Renal cortical epithelial cell (primary cell): ENCODE results near the gene UTP11. TPM values are rescaled to one million over a fixed set of nuclear protein-coding genes. Genes with fewer than 3 reads are reported as not detected.
A peak's percentile ranks its signal among the peaks of the same experiment; 100 is the strongest.

Experiments
- DNase-seq: peaks from one replicate; pipeline ENCODE4 v3.0.0-alpha.2; 2011; ENCODE audit warnings: low read depth
- total RNA-seq: library from RNA; depleted of rRNA; stranded (reverse); fragments of >200 nt; gene quantifications from 2 replicates; pipeline ENCODE4 v1.2.3, GENCODE V29; 2014

The UTP11 gene
- total RNA-seq, 1 donor from 2014 or later, result 34.8 TPM

- no peak for DNase-seq
These were observed 33.9 kb downstream of the UTP11 start, which contains the start of gene POU3F1 for GRCh38 chr1:38046333-38046883. POU3F1 (minus strand) TSS chr1:38046793; CDS start chr1:38046743, 50 bp downstream.

DNA sequence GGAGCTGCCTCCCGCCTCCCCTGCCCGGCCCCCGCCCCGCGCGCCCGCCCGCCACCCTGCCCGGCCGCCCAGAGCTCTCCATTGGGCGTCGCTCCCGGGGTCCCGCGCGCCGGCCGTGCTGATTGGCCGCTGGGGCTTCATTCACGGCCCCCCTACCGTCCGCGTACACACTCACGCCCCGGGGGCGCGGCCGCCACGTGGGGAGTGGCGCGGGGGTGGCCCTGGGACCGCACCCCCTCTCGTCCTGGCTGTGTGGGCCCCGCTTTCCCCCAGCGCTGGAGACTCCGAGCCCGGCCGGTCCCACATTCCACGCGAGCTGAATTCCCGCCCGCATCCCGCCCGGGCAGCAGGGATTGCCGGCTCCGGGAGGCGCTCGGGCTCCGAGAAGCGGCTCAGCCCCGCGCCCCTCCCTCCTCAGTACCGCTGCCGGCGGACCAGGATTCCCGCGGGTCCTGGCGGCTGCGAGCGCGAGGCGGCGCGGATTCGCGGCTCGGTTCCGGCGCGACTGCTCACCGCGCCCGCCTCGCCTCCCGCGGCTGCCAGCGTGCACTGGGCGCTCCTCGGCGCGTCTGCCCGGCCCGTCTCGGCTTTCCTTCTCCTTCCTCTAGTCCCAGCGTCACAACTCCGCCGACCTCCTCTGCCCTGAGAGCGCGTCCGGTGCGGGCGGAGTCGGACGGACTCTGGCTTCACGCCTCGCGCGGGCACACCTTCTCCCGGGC lies 34.5 kb downstream of the UTP11 start:
- DNase-seq, result no peak

- no peak for DNase-seq
These were observed 35.1 kb downstream of the UTP11 start for GRCh38 chr1:38047603-38048141.

- no peak for DNase-seq
These were observed 38.0 kb downstream of the UTP11 start for GRCh38 chr1:38050397-38051078.

DNA sequence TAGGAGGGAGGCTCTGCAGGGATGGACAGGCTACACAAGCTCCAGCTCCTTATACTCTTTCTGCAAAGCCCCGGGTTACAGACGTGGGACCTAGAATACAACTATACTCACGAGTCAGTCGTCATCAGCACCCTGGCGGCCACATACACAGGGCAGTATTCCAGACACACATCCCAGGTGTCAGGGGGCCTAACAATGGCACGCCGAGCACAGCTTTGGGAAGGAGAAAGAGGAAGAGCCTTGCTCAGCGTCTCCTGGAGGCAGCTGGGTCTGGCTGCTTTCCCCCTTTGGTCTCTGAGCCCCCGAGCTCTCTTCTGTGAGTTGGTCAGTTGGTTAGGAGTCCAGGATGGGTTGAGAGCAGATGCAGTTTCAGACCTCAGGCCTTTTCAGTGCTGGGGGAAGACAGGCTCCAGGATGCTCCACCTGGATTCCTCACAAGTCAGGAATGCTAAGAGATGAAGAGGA lies 38.6 kb downstream of the UTP11 start:
- no peak for DNase-seq

DNA sequence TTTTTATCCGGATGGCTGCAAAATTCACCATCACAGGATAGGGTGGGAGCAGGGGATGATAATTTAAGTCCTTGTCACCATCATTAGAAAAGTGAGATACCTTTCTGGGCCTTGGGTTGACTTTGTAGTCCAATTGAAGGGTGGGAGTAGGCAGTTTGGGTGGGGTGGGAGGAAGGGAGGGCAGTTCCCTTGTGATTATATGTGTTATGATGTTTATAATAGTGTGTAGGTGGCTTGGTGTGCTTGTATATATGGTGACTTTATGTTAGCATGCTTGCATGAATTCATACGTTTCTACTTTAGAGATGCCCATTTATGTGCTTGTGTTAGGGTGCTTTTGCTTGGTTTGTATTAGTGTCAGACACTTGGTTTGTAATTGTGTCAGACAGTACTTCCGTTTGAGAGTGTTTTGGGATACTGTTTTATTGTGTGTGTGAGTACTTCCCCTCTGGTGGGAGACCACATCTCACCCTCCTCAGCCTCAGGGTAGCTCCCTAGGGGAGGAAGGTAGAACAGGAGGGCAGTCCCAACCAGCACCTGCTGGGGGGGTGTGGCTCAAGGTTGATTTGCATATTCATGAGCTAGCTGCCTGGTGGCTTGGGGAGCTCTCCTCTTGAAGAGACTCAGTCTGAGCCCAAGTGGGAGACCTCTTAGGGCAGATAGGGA lies 40.3 kb downstream of the UTP11 start:
- no peak for DNase-seq

- DNase-seq, result no peak
These were observed 41.0 kb downstream of the UTP11 start for GRCh38 chr1:38053416-38054091.

DNA sequence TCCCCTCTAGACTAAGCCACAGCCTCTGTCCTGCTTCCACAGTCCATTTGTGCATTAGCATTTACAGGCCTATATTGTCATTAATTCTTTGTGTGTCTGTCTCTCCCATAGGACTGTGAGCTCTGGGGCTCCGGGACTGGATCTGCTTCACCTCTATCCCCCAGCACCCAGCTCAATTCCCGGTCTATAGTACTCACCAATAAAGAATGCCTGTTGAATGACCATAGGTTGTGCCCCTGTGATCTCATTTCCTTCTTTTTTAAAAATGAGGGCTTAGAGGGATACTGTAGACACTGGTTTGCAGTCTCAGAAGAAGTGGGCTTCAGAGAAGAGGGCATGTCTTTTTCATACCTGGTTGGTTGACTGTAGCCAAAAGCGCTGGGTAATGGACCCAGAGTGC lies 42.9 kb downstream of the UTP11 start:
- DNase-seq, result no peak

DNA sequence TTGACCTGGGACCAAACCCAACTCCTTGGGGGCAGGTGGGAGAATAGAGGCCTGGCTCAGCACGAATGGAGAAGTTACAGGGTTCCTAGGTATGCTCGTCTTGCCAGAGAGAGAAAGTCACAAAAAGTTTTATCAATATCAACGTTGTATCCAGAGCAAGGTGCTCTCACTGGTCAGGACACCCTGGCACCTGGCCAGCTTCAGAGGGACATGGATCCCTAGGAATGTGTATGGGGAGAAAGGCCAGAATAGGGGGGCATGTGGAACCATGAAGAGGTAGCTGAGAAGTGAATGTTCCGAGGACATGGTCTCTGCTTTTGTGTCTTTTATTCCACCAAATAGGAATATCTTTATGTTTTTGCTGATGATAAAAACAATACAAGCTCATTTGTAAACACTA lies 43.4 kb downstream of the UTP11 start:
- DNase-seq, result no peak

- no peak for DNase-seq
These were observed 47.2 kb downstream of the UTP11 start for GRCh38 chr1:38059635-38060250.

- DNase-seq, result no peak
These were observed 48.0 kb downstream of the UTP11 start for GRCh38 chr1:38060498-38060897.

DNA sequence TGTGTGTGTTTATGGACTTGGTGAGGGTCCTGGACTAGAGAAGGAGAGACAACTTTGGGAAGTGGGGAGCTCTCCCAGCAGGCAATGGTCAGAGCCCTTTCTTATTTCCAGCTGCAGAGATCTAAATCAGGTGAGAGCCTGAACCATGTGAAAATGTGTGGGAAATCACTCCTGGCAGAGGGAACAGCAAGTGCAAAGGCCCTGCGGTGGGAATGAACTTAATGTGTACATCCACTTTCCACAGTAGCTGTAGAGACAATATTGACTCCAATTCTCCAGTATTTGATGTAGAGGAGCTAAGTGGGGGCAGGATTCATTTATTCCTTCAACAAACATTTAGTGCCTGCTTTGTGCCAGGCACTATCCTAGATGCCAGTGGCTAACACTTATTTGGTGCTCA lies 48.8 kb downstream of the UTP11 start:
- DNase-seq, result no peak

- DNase-seq, result no peak
These were observed 49.4 kb downstream of the UTP11 start for GRCh38 chr1:38061883-38062328.

- DNase-seq, result no peak
These were observed 50.1 kb downstream of the UTP11 start for GRCh38 chr1:38062361-38063288.

DNA sequence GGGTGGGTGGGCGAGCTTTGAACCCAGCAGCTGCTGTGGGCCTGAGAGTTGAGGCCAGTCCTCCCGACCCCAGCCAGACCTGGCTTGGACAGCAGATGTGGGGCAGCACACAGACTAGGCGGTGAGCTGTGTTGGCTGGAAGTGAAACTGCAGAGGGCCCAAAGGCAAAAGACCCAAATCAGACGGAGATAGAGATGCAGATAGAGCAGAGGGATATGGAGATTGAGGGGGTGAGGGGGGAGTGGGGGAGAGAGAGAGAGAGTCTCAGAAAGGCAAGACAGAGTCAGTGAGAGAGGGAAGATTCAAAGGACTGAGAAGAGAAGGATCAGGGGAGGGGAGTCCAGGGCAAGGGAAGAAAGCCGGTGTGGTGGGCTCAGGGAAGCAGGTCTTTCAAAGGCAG lies 51.1 kb downstream of the UTP11 start:
- no peak for DNase-seq

DNA sequence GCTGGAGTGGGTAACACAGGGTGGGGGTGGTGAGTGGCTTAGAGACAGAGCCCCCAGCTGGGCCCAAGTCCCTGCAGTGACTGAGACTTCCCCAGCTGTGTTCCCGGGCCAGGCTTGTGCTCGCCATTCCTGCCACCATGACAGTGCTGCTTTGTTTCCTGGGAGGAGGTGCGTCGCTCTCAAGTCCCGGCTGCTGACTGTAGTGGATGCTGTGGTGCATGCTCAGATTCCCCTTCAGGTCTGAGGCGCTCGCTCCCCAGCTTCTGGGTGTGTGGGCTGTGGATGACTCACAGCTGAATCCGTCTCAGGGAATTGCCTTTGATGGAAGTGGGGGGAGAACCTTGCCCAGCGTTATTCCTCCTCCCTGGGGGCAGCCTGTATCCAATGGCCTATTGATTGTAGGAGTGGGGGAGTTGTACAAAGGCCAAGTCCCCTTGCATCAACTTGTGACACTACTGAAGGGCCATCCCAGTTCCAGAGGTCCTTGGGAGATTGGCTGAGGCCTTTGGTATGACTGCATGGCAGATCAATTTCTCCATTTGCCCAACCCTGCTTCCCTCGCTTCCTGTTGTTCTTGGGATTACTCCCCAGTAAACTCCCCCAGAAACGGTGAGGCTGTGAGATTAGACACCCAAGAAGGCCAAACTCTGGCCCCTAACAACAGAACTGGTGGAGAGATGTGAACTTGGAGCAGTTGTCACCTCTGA lies 51.8 kb downstream of the UTP11 start:
- DNase-seq, result peak; percentile 39

DNA sequence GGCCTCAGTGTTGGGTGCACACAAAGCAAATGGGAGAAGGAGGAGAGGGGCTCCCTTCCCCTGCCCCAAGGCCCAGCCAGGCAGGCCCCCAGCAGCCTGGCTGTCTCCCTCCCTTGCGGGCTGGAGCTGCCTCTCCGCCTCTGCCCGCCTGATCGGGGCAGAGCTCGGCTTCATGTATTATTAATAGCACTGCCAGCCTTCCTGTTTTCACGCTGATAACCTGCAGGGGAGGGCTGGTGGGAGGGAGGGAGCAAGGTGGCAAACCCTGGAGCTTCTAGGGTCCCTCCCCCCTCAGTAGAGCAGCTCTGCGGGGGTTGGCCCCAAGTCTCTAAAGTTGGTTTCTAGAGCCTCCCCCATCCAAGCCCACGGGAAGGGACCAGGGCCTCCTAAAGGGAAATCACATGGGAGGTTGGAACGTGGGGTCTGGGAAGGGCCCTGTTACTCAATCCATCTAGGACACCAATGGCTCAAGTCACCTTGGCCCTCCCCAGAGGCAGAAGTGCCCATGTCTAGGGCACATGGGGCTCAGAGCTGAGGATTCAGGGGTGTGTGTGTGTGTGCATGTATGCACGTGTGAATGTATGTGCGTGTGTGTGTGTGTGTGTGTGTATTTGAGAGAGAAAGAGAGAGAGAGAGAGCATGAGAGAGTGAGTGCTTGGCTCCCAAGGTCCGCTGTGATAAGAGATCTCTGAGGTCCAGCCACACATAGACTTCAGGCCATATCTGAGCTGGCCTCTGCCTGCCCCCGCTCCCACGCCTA lies 55.9 kb downstream of the UTP11 start:
- no peak for DNase-seq

- no peak for DNase-seq
These were observed 56.4 kb downstream of the UTP11 start for GRCh38 chr1:38068980-38069340.
